PC-3 (cell line): ENCODE data around the gene IL1R2. TPM values are rescaled to one million over a fixed set of nuclear protein-coding genes. Genes with fewer than 3 reads are reported as not detected.

Source experiments
- ATAC-seq: fragments of 200-7000 bp; cut with Tn5 transposase; 2 replicates; pipeline ENCODE4 v1.9.1; 2020; ENCODE audit warnings: mild to moderate bottlenecking, moderate library complexity
- BruUV-seq: library from RNA; stranded (reverse); fragments of 400-500 nt; replicated peaks from 2 replicates; lab custom pipeline; 2021; lab: Mats Ljungman, UMichigan
- CTCF ChIA-PET: fragments of 300-600 bp; sonication (Branson Sonifier 250); formaldehyde crosslinking; loops from one replicate; lab custom pipeline; 2022; ENCODE audit warnings: antibody characterized with exemption; lab: Charles Lee
- POLR2A ChIA-PET: fragments of 300-600 bp; sonication (Branson Sonifier 250); formaldehyde crosslinking; loops from one replicate; lab custom pipeline; 2022; ENCODE audit warnings: antibody characterized with exemption; ENCODE audit not compliant: unreplicated experiment; lab: Charles Lee
- DNase-seq: peaks from one replicate; pipeline ENCODE4 v3.0.0-alpha.2; 2015
- H2AFZ ChIP-seq: fragments of 300-600 bp; sonication (generic); 2 replicates; pipeline ENCODE4 v1.6.0; 2016; ENCODE audit warnings: antibody characterized with exemption, low read length
- H3F3A ChIP-seq: fragments of 300-600 bp; sonication (generic); one replicate; pipeline ENCODE4 v1.6.0; 2017; ENCODE audit warnings: antibody characterized with exemption, low read length, control low read depth, mild to moderate bottlenecking; ENCODE audit not compliant: unreplicated experiment
- H3K27ac ChIP-seq: fragments of 300-600 bp; sonication (generic); 2 replicates; pipeline ENCODE4 v1.5.1; 2016; ENCODE audit warnings: mild to moderate bottlenecking, low read length
- H3K27me3 ChIP-seq: fragments of 300-600 bp; sonication (generic); 2 replicates; pipeline ENCODE4 v1.6.1; 2016; ENCODE audit warnings: low read length, mixed read lengths
- H3K36me3 ChIP-seq: fragments of 300-600 bp; sonication (generic); 2 replicates; pipeline ENCODE4 v1.6.1; 2016; ENCODE audit warnings: low read depth, mixed run types, low read length, mixed read lengths
- H3K4me1 ChIP-seq: fragments of 300-600 bp; sonication (generic); 2 replicates; pipeline ENCODE4 v1.5.1; 2016; ENCODE audit warnings: low read length; ENCODE audit not compliant: insufficient read depth
- H3K4me2 ChIP-seq: fragments of 300-600 bp; sonication (generic); 2 replicates; pipeline ENCODE4 v1.6.0; 2016; ENCODE audit warnings: low read length
- H3K4me3 ChIP-seq: fragments of 300-600 bp; sonication (generic); 2 replicates; pipeline ENCODE4 v1.5.1; 2016; ENCODE audit warnings: mild to moderate bottlenecking, low read length, mixed read lengths
- H3K79me2 ChIP-seq: fragments of 300-600 bp; sonication (generic); 2 replicates; pipeline ENCODE4 v1.6.1; 2017; ENCODE audit warnings: low read length, mixed read lengths
- H3K9ac ChIP-seq: fragments of 300-600 bp; sonication (generic); 2 replicates; pipeline ENCODE4 v1.6.0; 2016; ENCODE audit warnings: mild to moderate bottlenecking, low read length
- H3K9me2 ChIP-seq: fragments of 300-600 bp; sonication (generic); replicated peaks from 2 replicates; pipeline ENCODE4 v1.6.1; 2016; ENCODE audit warnings: mixed run types, low read length, mixed read lengths
- H3K9me3 ChIP-seq: fragments of 300-600 bp; sonication (generic); 2 replicates; pipeline ENCODE4 v1.6.1; 2016; ENCODE audit warnings: low read length, mixed read lengths
- H4K20me1 ChIP-seq: fragments of 300-600 bp; sonication (generic); 2 replicates; pipeline ENCODE4 v1.6.1; 2016; ENCODE audit warnings: low read length, mixed read lengths
- CTCF ChIP-seq: fragments of 300-600 bp; sonication (generic); conservative IDR thresholded peaks from 2 replicates; pipeline ENCODE4 v1.5.1; 2017; ENCODE audit warnings: antibody characterized with exemption, low read depth, mild to moderate bottlenecking, low read length
- EZH2 ChIP-seq: fragments of 300-600 bp; sonication (generic); IDR thresholded peaks from one replicate; pipeline ENCODE4 v1.6.1; 2017; ENCODE audit warnings: antibody characterized with exemption, mild to moderate bottlenecking, low read length; ENCODE audit not compliant: unreplicated experiment
- EZH2phosphoT487 ChIP-seq: fragments of 300-600 bp; sonication (generic); IDR thresholded peaks from 2 replicates; pipeline ENCODE4 v1.6.1; 2018; ENCODE audit warnings: mild to moderate bottlenecking, antibody characterized with exemption, low read length, borderline replicate concordance
- intact Hi-C: fragments of 100-400 bp; cut with micrococcal nuclease; formaldehyde crosslinking; loops from 2 replicates; pipeline ENCODE4 v1.9.0; 2023
- total RNA-seq: library from RNA; depleted of rRNA; stranded (reverse); fragments of >200 nt; gene quantifications from 2 replicates; pipeline ENCODE4 v1.2.3, GENCODE V29; 2014

Gene IL1R2
- total RNA-seq, 1 experiment from 2014 or later: 6.0 TPM

- intact Hi-C loops: no loop called here
- H3K79me2 ChIP-seq: no peaks in the 10 kb centered on the region
- ATAC-seq (no peak), DNase-seq (no peak)
- H3K4me3 ChIP-seq: no peak overlapping the region
- H3K9me2 ChIP-seq: no peaks in the 10 kb centered on the region
- H3K27ac ChIP-seq: no peak overlapping the region
- H3K9ac ChIP-seq: no peak overlapping the region
- no peaks in the 10 kb centered on the region for H3K36me3 ChIP-seq
- no peaks in the 10 kb centered on the region for H3K9me3 ChIP-seq
- H3K4me2 ChIP-seq: no peak overlapping the region
- BruUV-seq: no TSS peak
- no peaks in the 10 kb centered on the region for H4K20me1 ChIP-seq
- no peaks in the 10 kb centered on the region for H3F3A ChIP-seq
- TF ChIP-seq EZH2: no peak
- no peak for TF ChIP-seq CTCF
- TF ChIP-seq EZH2phosphoT487: no peak
- peaks cover 4% of the 10 kb centered on the region for H3K4me1 ChIP-seq
- H2AFZ ChIP-seq: no peak overlapping the region
- ChIA-PET CTCF (no interaction called here), POLR2A (no interaction called here)
- no peaks in the 10 kb centered on the region for H3K27me3 ChIP-seq
Observed at GRCh38 chr2:102069311-102069974, 77.7 kb downstream of the IL1R2 start.

- H3K79me2 ChIP-seq: no peaks in the 10 kb centered on the region
- ChIA-PET POLR2A (interaction anchor here (0.7 kb wide), 1 partner anchor 322 kb away, joined by 3 read pairs; no protein-coding TSS in a partner anchor), CTCF (no interaction called here)
- no peaks in the 10 kb centered on the region for H3F3A ChIP-seq
- H3K9me3 ChIP-seq: no peaks in the 10 kb centered on the region
- intact Hi-C loops: no loop called here
- H3K36me3 ChIP-seq: no peaks in the 10 kb centered on the region
- TF ChIP-seq EZH2phosphoT487 (no peak), EZH2 (no peak), CTCF (no peak)
- no peak overlapping the region for H2AFZ ChIP-seq
- H3K4me1 ChIP-seq: no peaks in the 10 kb centered on the region
- H3K4me2 ChIP-seq: no peak overlapping the region
- H3K4me3 ChIP-seq: no peak overlapping the region
- no peaks in the 10 kb centered on the region for H3K9me2 ChIP-seq
- H4K20me1 ChIP-seq: no peaks in the 10 kb centered on the region
- no TSS peak for BruUV-seq
- ATAC-seq: no peak
- no peak overlapping the region for H3K27ac ChIP-seq
- DNase-seq: no peak
- H3K9ac ChIP-seq: no peak overlapping the region
- H3K27me3 ChIP-seq: no peaks in the 10 kb centered on the region
Observed at GRCh38 chr2:102070058-102070642, 78.4 kb downstream of the IL1R2 start.

- DNase-seq: no peak
- no TSS peak for BruUV-seq
- Histone ChIP-seq H3K9ac (no peak overlapping the region), H3K4me1 (no peaks in the 10 kb centered on the region), H3K36me3 (no peaks in the 10 kb centered on the region), H3K4me3 (no peak overlapping the region), H3K9me3 (no peaks in the 10 kb centered on the region), H3K27ac (no peak overlapping the region), H3K79me2 (no peaks in the 10 kb centered on the region), H4K20me1 (no peaks in the 10 kb centered on the region), H3F3A (no peaks in the 10 kb centered on the region), H3K9me2 (no peaks in the 10 kb centered on the region), H3K4me2 (no peak overlapping the region), H3K27me3 (no peaks in the 10 kb centered on the region), H2AFZ (no peak overlapping the region)
- no peak for ATAC-seq
- intact Hi-C loops: no loop called here
- POLR2A ChIA-PET: no interaction called here
- TF ChIP-seq EZH2: no peak
- TF ChIP-seq CTCF: no peak
- no peak for TF ChIP-seq EZH2phosphoT487
- CTCF ChIA-PET: no interaction called here
Observed at GRCh38 chr2:102072741-102073140, 81.0 kb downstream of the IL1R2 start.
